ENCODE measurements around the gene PPP1CB.

DNA sequence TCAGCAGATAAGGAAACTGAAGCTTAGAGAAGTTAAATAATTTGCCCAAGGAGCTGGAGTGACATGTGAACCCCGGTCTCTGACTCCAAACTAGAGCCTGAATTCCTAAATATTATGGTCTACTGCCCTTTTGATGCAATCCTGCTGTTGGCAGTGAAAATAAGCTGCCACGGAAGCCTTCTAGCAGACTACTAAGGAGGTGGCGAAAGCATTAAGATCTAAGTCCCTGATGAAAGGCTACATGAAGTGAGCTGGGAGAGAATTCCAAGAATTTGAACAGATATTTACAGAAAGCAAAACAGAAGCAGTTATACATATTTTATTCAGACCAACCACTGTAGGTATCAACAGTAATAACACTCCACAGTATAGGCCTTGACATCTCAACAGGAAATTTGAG is 90.4 kb downstream of the PPP1CB start:
- TF ChIP-seq GATA3 (IDR thresholded peaks at IDR 0.05; ENCODE audit: low read depth, low read length) (no peak), GATA2 (IDR thresholded peaks at IDR 0.05; ENCODE audit: low read depth, low read length) (no peak)
